Caco-2 (cell line): ENCODE results near the gene ASPA. TPM values are rescaled to one million over a fixed set of nuclear protein-coding genes. Genes with fewer than 3 reads are reported as not detected.

ENCODE experiments used
- BruUV-seq: library from RNA; stranded (reverse); fragments of 400-500 nt; replicated peaks from 2 replicates; lab custom pipeline; 2021; lab: Mats Ljungman, UMichigan
- CTCF ChIA-PET: fragments of 300-600 bp; sonication (Branson Sonifier 250); formaldehyde crosslinking; loops from one replicate; lab custom pipeline; 2022; ENCODE audit warnings: antibody characterized with exemption; lab: Charles Lee
- POLR2A ChIA-PET: fragments of 300-600 bp; sonication (Branson Sonifier 250); formaldehyde crosslinking; loops from one replicate; lab custom pipeline; 2022; ENCODE audit warnings: antibody characterized with exemption; lab: Charles Lee
- DNase-seq, 2 experiments: peaks; one replicate each; pipeline versions ENCODE4 v3.0.0 to v3.0.0-alpha.2; 2020 to 2022
- H3K27me3 ChIP-seq: replicated peaks from 2 replicates; pipeline ENCODE4 v1.6.0; 2011; ENCODE audit warnings: low read length; ENCODE audit not compliant: control insufficient read depth, insufficient read depth
- H3K36me3 ChIP-seq: 2 replicates; pipeline ENCODE4 v1.5.1; 2011; ENCODE audit warnings: low read length; ENCODE audit not compliant: control insufficient read depth, insufficient read depth
- H3K4me1 ChIP-seq: fragments of 250-450 bp; sonication (Bioruptor Pico); 2 replicates; pipeline ENCODE4 v1.5.1; 2020; ENCODE audit warnings: mild to moderate bottlenecking
- H3K4me3 ChIP-seq: 2 replicates; pipeline ENCODE4 v1.5.1; 2011; ENCODE audit warnings: low read depth, mild to moderate bottlenecking, control low read depth, low read length
- H3K9me3 ChIP-seq: fragments of 250-450 bp; sonication (Bioruptor Pico); 2 replicates; pipeline ENCODE4 v1.5.1; 2020; ENCODE audit warnings: mild to moderate bottlenecking, moderate library complexity
- H3K27ac Mint-ChIP-seq: one replicate; pipeline ENCODE4 v1.8.0; 2022; ENCODE audit warnings: mixed read lengths; ENCODE audit not compliant: unreplicated experiment
- H3K27me3 Mint-ChIP-seq: one replicate; pipeline ENCODE4 v1.8.0; 2022; ENCODE audit warnings: mixed read lengths; ENCODE audit not compliant: insufficient read depth, unreplicated experiment
- H3K36me3 Mint-ChIP-seq: one replicate; pipeline ENCODE4 v1.8.0; 2022; ENCODE audit warnings: mild to moderate bottlenecking, mixed read lengths; ENCODE audit not compliant: insufficient read depth, unreplicated experiment
- H3K4me1 Mint-ChIP-seq: one replicate; pipeline ENCODE4 v1.8.0; 2022; ENCODE audit warnings: low read depth, mixed read lengths; ENCODE audit not compliant: unreplicated experiment
- H3K4me3 Mint-ChIP-seq: one replicate; pipeline ENCODE4 v1.8.0; 2022; ENCODE audit warnings: mild to moderate bottlenecking, moderate library complexity, mixed read lengths; ENCODE audit not compliant: unreplicated experiment
- H3K9me3 Mint-ChIP-seq: one replicate; pipeline ENCODE4 v1.8.0; 2022; ENCODE audit warnings: mixed read lengths; ENCODE audit not compliant: unreplicated experiment
- CTCF ChIP-seq, 2 experiments: fragments of 200-600 bp in 1 of 2; IDR thresholded peaks; 1 replicate in 1 of 2; 2 replicates in 1 of 2; pipeline versions ENCODE4 v1.5.1 to v1.8.0; 2011 to 2022; ENCODE audit warnings: antibody characterized with exemption in 1 of 2, control low read depth in 1 of 2, inconsistent platforms in 1 of 2, low read depth in 1 of 2, low read length in 1 of 2, mild to moderate bottlenecking in 1 of 2, moderate library complexity in 1 of 2; ENCODE audit not compliant: insufficient read depth in 1 of 2, severe bottlenecking in 1 of 2, unreplicated experiment in 1 of 2
- intact Hi-C: fragments of 100-400 bp; cut with micrococcal nuclease; formaldehyde crosslinking; loops from one replicate; pipeline ENCODE4 v1.10.0; 2022; ENCODE audit not compliant: unreplicated experiment
- total RNA-seq: library from RNA; stranded (reverse); gene quantifications from 2 replicates; pipeline ENCODE4 v1.2.3, GENCODE V29; 2022

Gene ASPA
- total RNA-seq, 1 experiment from 2014 or later: 0.27 TPM

GRCh38 chr17:3524024-3524423 is 48.2 kb downstream of the ASPA start:
- no peak for DNase-seq
- Histone ChIP-seq H3K9me3 (no peaks in the 10 kb centered on the region), H3K4me1 (peaks cover 7% of the 10 kb centered on the region), H3K27me3 (no peaks in the 10 kb centered on the region), H3K4me3 (no peak overlapping the region), H3K36me3 (no peaks in the 10 kb centered on the region)
- CTCF ChIA-PET: no interaction called here
- no peak overlapping the region for H3K27ac Mint-ChIP-seq
- H3K36me3 Mint-ChIP-seq: peaks cover 6% of the 10 kb centered on the region
- no TSS peak for BruUV-seq
- intact Hi-C loops: no loop called here
- H3K9me3 Mint-ChIP-seq: peaks cover 10% of the 10 kb centered on the region
- no peak overlapping the region for H3K4me3 Mint-ChIP-seq
- no peak for TF ChIP-seq CTCF (IDR thresholded peaks at IDR 0.05; ENCODE audit: insufficient read depth in 1 of 2, low read depth in 1 of 2, low read length in 1 of 2, severe bottlenecking in 1 of 2, unreplicated experiment in 1 of 2)
- POLR2A ChIA-PET: no interaction called here
- peaks cover 10% of the 10 kb centered on the region for H3K4me1 Mint-ChIP-seq
- H3K27me3 Mint-ChIP-seq: no peaks in the 10 kb centered on the region

GRCh38 chr17:3526491-3526890 is 50.7 kb downstream of the ASPA start:
- Histone ChIP-seq H3K9me3 (no peaks in the 10 kb centered on the region), H3K4me1 (peaks cover 28% of the 10 kb centered on the region), H3K4me3 (no peak overlapping the region), H3K27me3 (no peaks in the 10 kb centered on the region), H3K36me3 (no peaks in the 10 kb centered on the region)
- Mint-ChIP-seq H3K27me3 (no peaks in the 10 kb centered on the region), H3K27ac (no peak overlapping the region), H3K4me1 (peaks cover 22% of the 10 kb centered on the region), H3K9me3 (peaks cover 10% of the 10 kb centered on the region), H3K4me3 (no peak overlapping the region), H3K36me3 (peaks cover 17% of the 10 kb centered on the region)
- ChIA-PET CTCF (no interaction called here), POLR2A (no interaction called here)
- TF ChIP-seq CTCF (IDR thresholded peaks at IDR 0.05; ENCODE audit: insufficient read depth in 1 of 2, low read depth in 1 of 2, low read length in 1 of 2, severe bottlenecking in 1 of 2, unreplicated experiment in 1 of 2): no peak
- DNase-seq: no peak
- intact Hi-C loops: no loop called here
- no TSS peak for BruUV-seq

- Mint-ChIP-seq H3K27ac (no peak overlapping the region), H3K4me1 (peaks cover 22% of the 10 kb centered on the region), H3K36me3 (peaks cover 17% of the 10 kb centered on the region), H3K4me3 (no peak overlapping the region), H3K27me3 (no peaks in the 10 kb centered on the region), H3K9me3 (peaks cover 10% of the 10 kb centered on the region)
- POLR2A ChIA-PET: no interaction called here
- CTCF ChIA-PET: no interaction called here
- Histone ChIP-seq H3K4me1 (peaks cover 32% of the 10 kb centered on the region), H3K36me3 (no peaks in the 10 kb centered on the region), H3K27me3 (no peaks in the 10 kb centered on the region), H3K4me3 (no peak overlapping the region), H3K9me3 (no peaks in the 10 kb centered on the region)
- intact Hi-C loops: no loop called here
- no TSS peak for BruUV-seq
- DNase-seq: no peak
- no peak for TF ChIP-seq CTCF (IDR thresholded peaks at IDR 0.05; ENCODE audit: insufficient read depth in 1 of 2, low read depth in 1 of 2, low read length in 1 of 2, severe bottlenecking in 1 of 2, unreplicated experiment in 1 of 2)
These were observed 51.2 kb downstream of the ASPA start for GRCh38 chr17:3526971-3527370.
